GM21576 (cell line): ENCODE measurements around the gene ADORA2A.

Source experiments
- ATAC-seq: cut with Tn5 transposase; IDR thresholded peaks from one replicate; pipeline ENCODE4 v1.9.1; 2021; ENCODE audit warnings: mild to moderate bottlenecking, moderate library complexity; ENCODE audit not compliant: unreplicated experiment

Gene ADORA2A

GRCh38 chr22:24402460-24403192 lies 24.8 kb upstream of the ADORA2A start:
- no peak for ATAC-seq

- no peak for ATAC-seq
These were observed 24.1 kb upstream of the ADORA2A start for GRCh38 chr22:24403346-24403745.

- no peak for ATAC-seq
These were observed 22.7 kb upstream of the ADORA2A start for GRCh38 chr22:24404561-24405275.

- ATAC-seq, result no peak
These were observed 21.6 kb upstream of the ADORA2A start for GRCh38 chr22:24405631-24406321.

- ATAC-seq, result no peak
These were observed 20.8 kb upstream of the ADORA2A start for GRCh38 chr22:24406322-24407277.

GRCh38 chr22:24407278-24407665 lies 20.1 kb upstream of the ADORA2A start:
- no peak for ATAC-seq

- no peak for ATAC-seq
These were observed 19.5 kb upstream of the ADORA2A start for GRCh38 chr22:24407884-24408283.

- no peak for ATAC-seq
These were observed 18.8 kb upstream of the ADORA2A start for GRCh38 chr22:24408630-24409029.

GRCh38 chr22:24409707-24410106 lies 17.7 kb upstream of the ADORA2A start:
- ATAC-seq, result no peak

GRCh38 chr22:24410110-24410856 lies 17.1 kb upstream of the ADORA2A start:
- ATAC-seq, result no peak

- no peak for ATAC-seq
These were observed 16.0 kb upstream of the ADORA2A start for GRCh38 chr22:24411256-24412004.

GRCh38 chr22:24412274-24412673 lies 15.1 kb upstream of the ADORA2A start:
- ATAC-seq, result no peak

GRCh38 chr22:24413271-24413670 lies 14.1 kb upstream of the ADORA2A start:
- no peak for ATAC-seq

GRCh38 chr22:24413736-24414385 lies 13.5 kb upstream of the ADORA2A start:
- ATAC-seq, result no peak

GRCh38 chr22:24414523-24414922 lies 12.9 kb upstream of the ADORA2A start:
- no peak for ATAC-seq

GRCh38 chr22:24414984-24415945 lies 12.1 kb upstream of the ADORA2A start:
- ATAC-seq, result no peak

GRCh38 chr22:24416095-24416494 lies 11.3 kb upstream of the ADORA2A start:
- ATAC-seq, result no peak

- no peak for ATAC-seq
These were observed 10.8 kb upstream of the ADORA2A start for GRCh38 chr22:24416611-24417010.
